ENCODE measurements around the gene SLC46A1.

Gene SLC46A1

DNA sequence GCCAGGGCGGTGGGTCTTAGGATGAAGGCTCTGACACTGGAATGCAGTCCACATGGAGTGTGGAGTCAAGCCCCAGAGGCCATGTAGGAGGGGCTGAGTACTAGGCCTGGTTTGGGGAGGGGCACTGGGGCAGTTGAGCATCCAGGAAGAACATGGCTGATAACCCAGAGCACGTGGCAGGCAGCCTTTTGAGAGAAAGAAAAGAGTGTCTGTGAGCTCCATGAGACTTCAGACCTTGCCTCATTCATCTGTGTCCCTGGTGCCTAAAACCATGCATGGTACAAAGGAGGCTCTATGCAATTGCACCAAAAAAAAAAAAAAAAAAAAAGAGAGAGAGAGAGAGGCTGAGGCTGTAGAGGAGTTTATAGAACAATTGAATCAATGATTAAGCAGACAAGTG lies 14.6 kb downstream of the SLC46A1 start:
- Histone ChIP-seq H4K20me1 (ENCODE audit: low read depth, low read length) (no peaks in the 10 kb centered on the region), H3K4me3 (ENCODE audit: insufficient read depth, low read length, poor library complexity, severe bottlenecking) (no peak overlapping the region), H2AFZ (ENCODE audit: low read depth, low read length, severe bottlenecking) (no peak overlapping the region), H3K27ac (ENCODE audit: low read depth, low read length) (no peak overlapping the region), H3K9me2 (replicated peaks; ENCODE audit: insufficient read depth, low read length) (no peaks in the 10 kb centered on the region), H3F3A (ENCODE audit: insufficient read depth) (no peaks in the 10 kb centered on the region), H3K27me3 (ENCODE audit: low read length) (no peaks in the 10 kb centered on the region), H3K36me3 (ENCODE audit: low read length) (no peaks in the 10 kb centered on the region), H3K4me2 (ENCODE audit: low read depth, low read length, poor library complexity, severe bottlenecking) (no peak overlapping the region), H3K79me2 (ENCODE audit: insufficient read depth, low read length) (no peaks in the 10 kb centered on the region), H3K9ac (ENCODE audit: low read length) (no peak overlapping the region), H3K9me3 (ENCODE audit: insufficient read depth, low read length) (no peaks in the 10 kb centered on the region)
- no peak for TF ChIP-seq EZH2phosphoT487 (conservative IDR thresholded peaks at IDR 0.05; ENCODE audit: low read length)
- TF ChIP-seq, protein P1, sequence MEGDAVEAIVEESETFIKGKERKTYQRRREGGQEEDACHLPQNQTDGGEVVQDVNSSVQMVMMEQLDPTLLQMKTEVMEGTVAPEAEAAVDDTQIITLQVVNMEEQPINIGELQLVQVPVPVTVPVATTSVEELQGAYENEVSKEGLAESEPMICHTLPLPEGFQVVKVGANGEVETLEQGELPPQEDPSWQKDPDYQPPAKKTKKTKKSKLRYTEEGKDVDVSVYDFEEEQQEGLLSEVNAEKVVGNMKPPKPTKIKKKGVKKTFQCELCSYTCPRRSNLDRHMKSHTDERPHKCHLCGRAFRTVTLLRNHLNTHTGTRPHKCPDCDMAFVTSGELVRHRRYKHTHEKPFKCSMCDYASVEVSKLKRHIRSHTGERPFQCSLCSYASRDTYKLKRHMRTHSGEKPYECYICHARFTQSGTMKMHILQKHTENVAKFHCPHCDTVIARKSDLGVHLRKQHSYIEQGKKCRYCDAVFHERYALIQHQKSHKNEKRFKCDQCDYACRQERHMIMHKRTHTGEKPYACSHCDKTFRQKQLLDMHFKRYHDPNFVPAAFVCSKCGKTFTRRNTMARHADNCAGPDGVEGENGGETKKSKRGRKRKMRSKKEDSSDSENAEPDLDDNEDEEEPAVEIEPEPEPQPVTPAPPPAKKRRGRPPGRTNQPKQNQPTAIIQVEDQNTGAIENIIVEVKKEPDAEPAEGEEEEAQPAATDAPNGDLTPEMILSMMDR (IDR thresholded peaks at IDR 0.05; ENCODE audit: insufficient read depth, low read length, poor library complexity, severe bottlenecking): no peak

DNA sequence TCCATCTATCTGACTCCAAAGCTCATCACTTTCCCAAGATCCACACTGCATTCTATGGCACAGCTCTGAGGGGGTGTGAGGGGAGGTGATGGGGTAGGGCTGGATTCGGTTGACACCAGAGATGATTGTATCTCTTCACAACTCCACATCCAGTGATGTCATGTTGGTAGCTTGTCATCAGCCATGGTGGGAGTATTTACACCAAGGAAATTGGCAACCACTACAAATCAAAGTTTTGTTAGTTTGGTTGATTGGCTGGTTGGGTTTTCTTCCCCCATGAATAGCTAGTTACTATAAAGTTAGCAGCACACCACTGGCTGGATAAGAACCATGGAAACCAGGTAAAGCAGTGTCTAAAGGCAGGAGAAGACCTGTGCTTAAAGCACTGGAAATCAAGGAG lies 15.0 kb downstream of the SLC46A1 start:
- Histone ChIP-seq H3K36me3 (ENCODE audit: low read length) (no peaks in the 10 kb centered on the region), H3K9me3 (ENCODE audit: insufficient read depth, low read length) (no peaks in the 10 kb centered on the region), H3K79me2 (ENCODE audit: insufficient read depth, low read length) (no peaks in the 10 kb centered on the region), H4K20me1 (ENCODE audit: low read depth, low read length) (no peaks in the 10 kb centered on the region), H2AFZ (ENCODE audit: low read depth, low read length, severe bottlenecking) (no peak overlapping the region), H3K4me3 (ENCODE audit: insufficient read depth, low read length, poor library complexity, severe bottlenecking) (no peak overlapping the region), H3K27me3 (ENCODE audit: low read length) (no peaks in the 10 kb centered on the region), H3F3A (ENCODE audit: insufficient read depth) (no peaks in the 10 kb centered on the region), H3K9ac (ENCODE audit: low read length) (no peak overlapping the region), H3K27ac (ENCODE audit: low read depth, low read length) (no peak overlapping the region), H3K9me2 (replicated peaks; ENCODE audit: insufficient read depth, low read length) (no peaks in the 10 kb centered on the region), H3K4me2 (ENCODE audit: low read depth, low read length, poor library complexity, severe bottlenecking) (no peak overlapping the region)
- TF ChIP-seq, protein P1 (IDR thresholded peaks at IDR 0.05; ENCODE audit: insufficient read depth, low read length, poor library complexity, severe bottlenecking): no peak
- no peak for TF ChIP-seq EZH2phosphoT487 (conservative IDR thresholded peaks at IDR 0.05; ENCODE audit: low read length)

DNA sequence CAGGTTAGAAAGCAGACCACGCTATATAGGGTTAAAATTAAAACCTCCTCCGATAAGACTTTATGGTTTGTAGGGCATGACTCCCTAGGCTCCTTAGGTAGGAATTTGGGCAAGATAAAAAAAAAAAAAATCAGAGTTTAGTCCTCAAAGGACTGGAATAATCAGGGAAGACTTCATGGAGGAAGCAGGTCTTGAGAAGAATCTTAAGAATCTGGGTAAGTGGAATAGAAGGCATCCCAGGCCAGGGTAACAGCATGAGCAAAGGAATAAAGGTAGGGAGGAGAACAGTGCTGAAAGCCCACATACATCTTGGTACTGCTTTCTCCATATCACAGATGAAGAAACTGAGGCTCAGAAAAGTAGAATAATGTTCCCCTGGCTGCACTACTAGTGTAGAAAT lies 15.4 kb downstream of the SLC46A1 start:
- H3K9ac ChIP-seq (ENCODE audit: low read length): no peak overlapping the region

More for the DNA sequence above, 15.4 kb downstream of the SLC46A1 start:
- Histone ChIP-seq H3K4me2 (ENCODE audit: low read depth, low read length, poor library complexity, severe bottlenecking) (no peak overlapping the region), H3F3A (ENCODE audit: insufficient read depth) (no peaks in the 10 kb centered on the region), H4K20me1 (ENCODE audit: low read depth, low read length) (no peaks in the 10 kb centered on the region), H2AFZ (ENCODE audit: low read depth, low read length, severe bottlenecking) (no peak overlapping the region), H3K36me3 (ENCODE audit: low read length) (no peaks in the 10 kb centered on the region), H3K9me2 (replicated peaks; ENCODE audit: insufficient read depth, low read length) (no peaks in the 10 kb centered on the region), H3K4me3 (ENCODE audit: insufficient read depth, low read length, poor library complexity, severe bottlenecking) (no peak overlapping the region), H3K27ac (ENCODE audit: low read depth, low read length) (no peak overlapping the region), H3K9me3 (ENCODE audit: insufficient read depth, low read length) (no peaks in the 10 kb centered on the region), H3K27me3 (ENCODE audit: low read length) (no peaks in the 10 kb centered on the region), H3K79me2 (ENCODE audit: insufficient read depth, low read length) (no peaks in the 10 kb centered on the region)
- TF ChIP-seq, protein P1 (IDR thresholded peaks at IDR 0.05; ENCODE audit: insufficient read depth, low read length, poor library complexity, severe bottlenecking): no peak
- no peak for TF ChIP-seq EZH2phosphoT487 (conservative IDR thresholded peaks at IDR 0.05; ENCODE audit: low read length)
